HepG2 (cell line): Measurements from ENCODE around the gene SLC25A23. TPM values are rescaled to one million over a fixed set of nuclear protein-coding genes. Genes with fewer than 3 reads are reported as not detected.

ENCODE experiments used
- BRF2 ChIP-seq: sonication (generic); formaldehyde crosslinking; IDR thresholded peaks from 2 replicates; pipeline ENCODE4 v1.8.1; 2022; ENCODE audit warnings: mild to moderate bottlenecking, missing genetic modification reagents
- CBX5 ChIP-seq: sonication (generic); formaldehyde crosslinking; IDR thresholded peaks from 2 replicates; pipeline ENCODE4 v1.4.0; 2020; ENCODE audit warnings: missing genetic modification reagents, borderline replicate concordance
- DMAP1 ChIP-seq: IDR thresholded peaks from 2 replicates; pipeline ENCODE4 v1.6.1; 2016
- HNRNPUL1 ChIP-seq: fragments of 200-400 bp; formaldehyde crosslinking; IDR thresholded peaks from 2 replicates; pipeline ENCODE4 v1.6.1; 2017; ENCODE audit warnings: low read depth, mild to moderate bottlenecking, low read length, moderate library complexity
- HOXA3 ChIP-seq: sonication (generic); formaldehyde crosslinking; IDR thresholded peaks from 2 replicates; pipeline ENCODE4 v1.5.0; 2020; ENCODE audit warnings: missing genetic modification reagents
- KDM4B ChIP-seq: sonication (generic); formaldehyde crosslinking; IDR thresholded peaks from 2 replicates; pipeline ENCODE4 v1.4.0; 2020; ENCODE audit warnings: missing genetic modification reagents
- MEIS1 ChIP-seq: sonication (generic); formaldehyde crosslinking; IDR thresholded peaks from 2 replicates; pipeline ENCODE4 v1.9.0; 2021; ENCODE audit warnings: mild to moderate bottlenecking, missing genetic modification reagents, moderate library complexity, borderline replicate concordance
- MXD4 ChIP-seq: IDR thresholded peaks from 2 replicates; pipeline ENCODE4 v1.6.1; 2016; ENCODE audit warnings: mild to moderate bottlenecking, missing biosample characterization, missing genetic modification reagents
- MXI1 ChIP-seq: IDR thresholded peaks from 3 replicates; pipeline ENCODE4 v1.6.1; 2012; ENCODE audit warnings: low read depth, low read length, inconsistent platforms, borderline replicate concordance
- NFYB ChIP-seq: sonication (generic); formaldehyde crosslinking; IDR thresholded peaks from 2 replicates; pipeline ENCODE4 v1.4.0; 2020; ENCODE audit warnings: missing genetic modification reagents
- NRL ChIP-seq: sonication (generic); formaldehyde crosslinking; IDR thresholded peaks from 2 replicates; pipeline ENCODE4 v1.5.0; 2020; ENCODE audit warnings: missing genetic modification reagents, mild to moderate bottlenecking, moderate library complexity, borderline replicate concordance
- PRDM15 ChIP-seq: sonication (generic); formaldehyde crosslinking; IDR thresholded peaks from 2 replicates; pipeline ENCODE4 v1.4.0; 2020; ENCODE audit warnings: missing genetic modification reagents
- RNF2 ChIP-seq: fragments of 450-650 bp; conservative IDR thresholded peaks from 2 replicates; pipeline ENCODE4 v1.6.1; 2016; ENCODE audit warnings: low read depth
- ZFP62 ChIP-seq: sonication (generic); formaldehyde crosslinking; IDR thresholded peaks from 2 replicates; pipeline ENCODE4 v1.4.0; 2020; ENCODE audit warnings: missing genetic modification reagents
- ZNF18 ChIP-seq: sonication (generic); formaldehyde crosslinking; IDR thresholded peaks from 2 replicates; pipeline ENCODE4 v1.8.0; 2022; ENCODE audit warnings: mild to moderate bottlenecking, missing genetic modification reagents; ENCODE audit not compliant: insufficient replicate concordance
- ZNF317 ChIP-seq: sonication (generic); formaldehyde crosslinking; IDR thresholded peaks from 2 replicates; pipeline ENCODE4 v1.5.0; 2020; ENCODE audit warnings: mild to moderate bottlenecking, missing genetic modification reagents
- ZNF652 ChIP-seq: IDR thresholded peaks from 2 replicates; pipeline ENCODE4 v1.6.1; 2016; ENCODE audit warnings: low read depth, borderline replicate concordance
- ZNF776 ChIP-seq: sonication (generic); formaldehyde crosslinking; IDR thresholded peaks from 2 replicates; pipeline ENCODE4 v1.4.0; 2020; ENCODE audit warnings: mild to moderate bottlenecking, missing genetic modification reagents
- ZSCAN22 ChIP-seq: sonication (generic); formaldehyde crosslinking; IDR thresholded peaks from 2 replicates; pipeline ENCODE4 v1.4.0; 2020; ENCODE audit warnings: mild to moderate bottlenecking, missing genetic modification reagents
- polyA plus RNA-seq, 8 experiments: library from polyadenylated mRNA; depleted of rRNA in 3 of 8; stranded (reverse) in 7 of 8; unstranded in 1 of 8; fragments of >200 nt; fragmentation: Illumina TruSeq in 4 of 8; extraction: Trizol in 4 of 8; gene quantifications; 2 replicates each; pipeline versions ENCODE4 v1.2.1 to v1.2.3, GENCODE V29; 2011 to 2016; ENCODE audit warnings: low read depth in 4 of 8, missing spikeins in 1 of 8, mixed read lengths in 1 of 8; ENCODE audit not compliant: insufficient read depth in 1 of 8
- total RNA-seq, 5 experiments: library from RNA; depleted of rRNA; stranded (reverse); fragments of >200 nt; fragmentation: Illumina TruSeq; extraction: Trizol; gene quantifications; 2 replicates each; pipeline ENCODE4 v1.2.3, GENCODE V29; 2016; ENCODE audit warnings: low read depth in 1 of 5
- TF ChIP-seq, protein P1 (sequence below): sonication (generic); formaldehyde crosslinking; conservative IDR thresholded peaks from 2 replicates; pipeline ENCODE4 v1.4.0; 2020; ENCODE audit warnings: missing genetic modification reagents
- TF ChIP-seq, protein P2 (sequence below), 2 experiments: fragments of 450-650 bp in 1 of 2; sonication (generic) in 1 of 2; formaldehyde crosslinking; IDR thresholded peaks; 2 replicates each; pipeline versions ENCODE4 v1.5.0 to v1.8.0; 2020 to 2022; ENCODE audit warnings: mild to moderate bottlenecking in 1 of 2, missing genetic modification reagents in 1 of 2

SLC25A23 gene
- total and polyA plus RNA-seq, 2 of the 13 experiments (the other 11 are each of a cell fraction or from before 2014, with no cell fraction given): 12.4 to 15.2 TPM

DNA sequence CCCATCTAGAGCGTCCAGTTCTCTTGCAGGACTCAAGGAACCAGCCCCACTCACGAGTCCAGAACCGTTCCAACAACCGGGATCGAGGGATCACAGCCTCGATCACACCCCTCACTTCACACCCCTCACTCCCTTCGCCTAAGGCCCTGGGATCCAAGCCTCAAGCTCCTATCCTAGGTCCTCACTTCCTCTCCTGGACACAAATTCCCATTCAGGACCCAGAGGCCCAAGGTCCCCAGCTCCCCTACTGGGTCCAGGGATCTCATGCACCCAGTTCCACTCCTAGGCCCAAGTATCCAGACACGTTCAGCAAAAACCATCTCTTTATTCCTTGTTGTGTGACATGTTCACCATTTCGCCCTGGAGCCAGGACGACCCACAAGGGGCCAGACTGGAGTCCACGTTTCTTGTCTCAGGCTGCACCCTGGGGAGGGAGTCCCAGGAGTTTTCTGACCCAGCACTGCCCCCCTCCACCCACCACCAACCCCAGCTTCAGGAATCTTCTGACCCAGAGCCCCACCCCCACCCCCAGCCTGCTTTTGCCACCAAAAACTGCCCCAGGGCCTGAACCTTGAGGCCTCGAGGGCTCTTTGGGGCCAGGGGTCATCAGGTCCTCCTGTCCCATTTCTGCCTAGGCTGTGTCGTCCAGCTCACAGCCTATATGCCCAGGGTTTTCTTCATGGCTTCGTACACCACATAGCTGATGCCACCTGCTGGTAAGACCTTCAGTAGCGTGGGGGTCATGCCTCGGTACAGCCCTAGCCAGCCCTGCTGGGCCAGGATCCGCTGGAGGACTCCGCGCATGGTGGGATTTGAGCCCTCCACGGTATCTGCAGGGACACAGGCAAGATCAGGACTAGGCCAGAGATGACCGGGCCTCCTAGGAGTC is 33.6 kb downstream of the SLC25A23 start (continued):
- TF ChIP-seq PRDM15 (CRISPR knock-in tag): no peak
- no peak for TF ChIP-seq MEIS1 (CRISPR knock-in tag)
- TF ChIP-seq, protein P1, sequence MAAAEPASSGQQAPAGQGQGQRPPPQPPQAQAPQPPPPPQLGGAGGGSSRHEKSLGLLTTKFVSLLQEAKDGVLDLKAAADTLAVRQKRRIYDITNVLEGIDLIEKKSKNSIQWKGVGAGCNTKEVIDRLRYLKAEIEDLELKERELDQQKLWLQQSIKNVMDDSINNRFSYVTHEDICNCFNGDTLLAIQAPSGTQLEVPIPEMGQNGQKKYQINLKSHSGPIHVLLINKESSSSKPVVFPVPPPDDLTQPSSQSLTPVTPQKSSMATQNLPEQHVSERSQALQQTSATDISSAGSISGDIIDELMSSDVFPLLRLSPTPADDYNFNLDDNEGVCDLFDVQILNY (CRISPR knock-in tag): no peak
- no peak for TF ChIP-seq CBX5 (CRISPR knock-in tag)
- TF ChIP-seq DMAP1 (CRISPR knock-in tag): no peak
- 0 out of 2 replicates have a peak, but pooled peaks have one; percentile 7 for TF ChIP-seq RNF2
- TF ChIP-seq ZNF18: no peak
- no peak for TF ChIP-seq MXD4
- TF ChIP-seq HOXA3 (CRISPR knock-in tag): peak; percentile 36; the same call in 1 of the 2 replicates
- TF ChIP-seq NRL: 0 out of 2 replicates have a peak, but pooled peaks have one; percentile 4
- no peak for TF ChIP-seq ZSCAN22 (CRISPR knock-in tag)
- TF ChIP-seq ZNF776 (CRISPR knock-in tag): no peak
- no peak for TF ChIP-seq BRF2
- TF ChIP-seq ZNF317: no peak
- TF ChIP-seq MXI1: 0 out of 3 replicates have a peak, but pooled peaks have one; percentile 20
- TF ChIP-seq ZNF652: no peak
- TF ChIP-seq KDM4B (CRISPR knock-in tag): no peak
- TF ChIP-seq, protein P2, sequence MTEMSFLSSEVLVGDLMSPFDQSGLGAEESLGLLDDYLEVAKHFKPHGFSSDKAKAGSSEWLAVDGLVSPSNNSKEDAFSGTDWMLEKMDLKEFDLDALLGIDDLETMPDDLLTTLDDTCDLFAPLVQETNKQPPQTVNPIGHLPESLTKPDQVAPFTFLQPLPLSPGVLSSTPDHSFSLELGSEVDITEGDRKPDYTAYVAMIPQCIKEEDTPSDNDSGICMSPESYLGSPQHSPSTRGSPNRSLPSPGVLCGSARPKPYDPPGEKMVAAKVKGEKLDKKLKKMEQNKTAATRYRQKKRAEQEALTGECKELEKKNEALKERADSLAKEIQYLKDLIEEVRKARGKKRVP (CRISPR knock-in tag; IDR thresholded peaks at IDR 0.05): no peak
- no peak for TF ChIP-seq ZFP62
- no peak for TF ChIP-seq HNRNPUL1
- no peak for TF ChIP-seq NFYB (CRISPR knock-in tag)
